HCEC 1CT (cell line): ENCODE measurements around the gene B3GNT2.
"Not testable (repeated sequence)": the region's sequence is repeated elsewhere in the genome, so short reads cannot be mapped to it uniquely, and the experiment has no call there.

Source experiments
- DNase-seq: peaks from one replicate; pipeline ENCODE4 v3.0.0-alpha.2; 2017

B3GNT2 gene

GRCh38 chr2:62195421-62196277 lies at the start of gene B3GNT2:
Gene B3GNT2, plus strand, starts transcription at chr2:62196115. Its CDS starts 26,106 bp downstream, at chr2:62222221.
- peak; percentile 73 for DNase-seq

GRCh38 chr2:62146790-62147189 lies 49.1 kb upstream of the B3GNT2 start:
- DNase-seq, result not testable (repeated sequence)

GRCh38 chr2:62147610-62148301 lies 48.2 kb upstream of the B3GNT2 start:
- DNase-seq, result peak; percentile 89

- DNase-seq, result peak; percentile 90
Measured at GRCh38 chr2:62149708-62150107, 46.2 kb upstream of the B3GNT2 start.

GRCh38 chr2:62150597-62151305 lies 45.2 kb upstream of the B3GNT2 start:
- no peak for DNase-seq

GRCh38 chr2:62151306-62151638 lies 44.6 kb upstream of the B3GNT2 start:
- DNase-seq, result no peak

GRCh38 chr2:62152000-62152399 lies 43.9 kb upstream of the B3GNT2 start:
- no peak for DNase-seq

GRCh38 chr2:62156861-62157496 lies 38.9 kb upstream of the B3GNT2 start:
- no peak for DNase-seq

- DNase-seq, result no peak
Measured at GRCh38 chr2:62158444-62159121, 37.3 kb upstream of the B3GNT2 start.

GRCh38 chr2:62160691-62161090 lies 35.2 kb upstream of the B3GNT2 start:
- not testable (repeated sequence) for DNase-seq

- DNase-seq, result no peak
Measured at GRCh38 chr2:62163106-62163831, 32.6 kb upstream of the B3GNT2 start.

GRCh38 chr2:62163834-62164233 lies 32.1 kb upstream of the B3GNT2 start:
- DNase-seq, result no peak

- no peak for DNase-seq
Measured at GRCh38 chr2:62175728-62176127, 20.2 kb upstream of the B3GNT2 start.

GRCh38 chr2:62176801-62177200 lies 19.1 kb upstream of the B3GNT2 start:
- no peak for DNase-seq

- DNase-seq, result no peak
Measured at GRCh38 chr2:62177392-62178049, 18.4 kb upstream of the B3GNT2 start.

GRCh38 chr2:62178741-62179271 lies 17.1 kb upstream of the B3GNT2 start:
- DNase-seq, result no peak

GRCh38 chr2:62180975-62181374 lies 14.9 kb upstream of the B3GNT2 start:
- no peak for DNase-seq

- DNase-seq, result no peak
Measured at GRCh38 chr2:62181843-62182242, 14.1 kb upstream of the B3GNT2 start.

GRCh38 chr2:62184512-62185230 lies 11.2 kb upstream of the B3GNT2 start:
- DNase-seq, result no peak

- DNase-seq, result no peak
Measured at GRCh38 chr2:62185475-62186155, 10.3 kb upstream of the B3GNT2 start.
